ENCODE data around the gene NPFFR1. TPM values are rescaled to one million over a fixed set of nuclear protein-coding genes. Genes with fewer than 3 reads are reported as not detected.

NPFFR1 gene
- total and polyA plus RNA-seq, 10 of the 15 experiments (the other 5 are each of a cell fraction or from before 2014, with no cell fraction given) = 0.03 TPM; not detected in 9

DNA sequence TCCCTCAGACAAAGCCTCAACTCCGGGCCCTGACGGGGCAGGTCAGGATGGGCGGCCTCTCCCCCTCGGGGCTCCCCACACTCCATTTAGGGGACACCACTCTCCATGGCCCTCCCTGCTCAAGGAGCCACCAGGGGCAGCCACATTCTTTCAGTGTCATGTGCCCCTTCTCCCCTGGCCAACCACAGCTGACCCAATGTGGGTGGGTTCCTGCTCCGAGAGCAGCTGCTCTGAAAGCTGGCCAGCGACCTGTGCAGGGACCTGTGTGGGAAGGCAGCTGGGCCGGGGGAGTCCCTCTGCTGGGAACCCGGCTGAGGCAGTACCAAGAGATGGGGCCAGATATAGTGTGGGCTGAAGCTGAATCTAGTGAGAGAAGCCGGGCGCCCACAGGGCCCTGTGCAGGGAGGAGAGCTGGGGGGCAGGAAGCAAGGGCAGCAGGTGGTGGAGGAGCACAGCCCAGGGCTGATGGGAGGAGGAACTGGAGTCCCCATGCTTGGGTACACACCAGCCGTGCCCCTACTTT, 40.6 kb upstream of the NPFFR1 start (continued):
- TF ChIP-seq PAX5 (IDR thresholded peaks at IDR 0.05; ENCODE audit: borderline replicate concordance, low read depth, low read length) (no peak), RAD51 (IDR thresholded peaks at IDR 0.05) (peak; percentile 43; the same call in 1 of the 2 replicates), HDAC6 (IDR thresholded peaks at IDR 0.05; ENCODE audit: unreplicated experiment) (no peak), NBN (IDR thresholded peaks at IDR 0.05) (0 out of 2 replicates have a peak, but pooled peaks have one; percentile 21), ZNF274 (IDR thresholded peaks at IDR 0.05; ENCODE audit: insufficient read depth, insufficient read length) (no peak), CEBPB (IDR thresholded peaks at IDR 0.05; ENCODE audit: borderline replicate concordance in 1 of 2, low read depth in 2 of 2, low read length in 2 of 2) (no peak), SUPT20H (IDR thresholded peaks at IDR 0.05; ENCODE audit: borderline replicate concordance, control insufficient read depth, low read depth, low read length) (no peak), ATF7 (IDR thresholded peaks at IDR 0.05; ENCODE audit: low read depth) (no peak; the same call in 1 of the 2 replicates), ASH2L (IDR thresholded peaks at IDR 0.05; ENCODE audit: borderline replicate concordance, low read depth) (no peak)
- TF ChIP-seq, protein P1, sequence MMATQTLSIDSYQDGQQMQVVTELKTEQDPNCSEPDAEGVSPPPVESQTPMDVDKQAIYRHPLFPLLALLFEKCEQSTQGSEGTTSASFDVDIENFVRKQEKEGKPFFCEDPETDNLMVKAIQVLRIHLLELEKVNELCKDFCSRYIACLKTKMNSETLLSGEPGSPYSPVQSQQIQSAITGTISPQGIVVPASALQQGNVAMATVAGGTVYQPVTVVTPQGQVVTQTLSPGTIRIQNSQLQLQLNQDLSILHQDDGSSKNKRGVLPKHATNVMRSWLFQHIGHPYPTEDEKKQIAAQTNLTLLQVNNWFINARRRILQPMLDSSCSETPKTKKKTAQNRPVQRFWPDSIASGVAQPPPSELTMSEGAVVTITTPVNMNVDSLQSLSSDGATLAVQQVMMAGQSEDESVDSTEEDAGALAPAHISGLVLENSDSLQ (IDR thresholded peaks at IDR 0.05) = no peak
- TF ChIP-seq, protein P2, sequence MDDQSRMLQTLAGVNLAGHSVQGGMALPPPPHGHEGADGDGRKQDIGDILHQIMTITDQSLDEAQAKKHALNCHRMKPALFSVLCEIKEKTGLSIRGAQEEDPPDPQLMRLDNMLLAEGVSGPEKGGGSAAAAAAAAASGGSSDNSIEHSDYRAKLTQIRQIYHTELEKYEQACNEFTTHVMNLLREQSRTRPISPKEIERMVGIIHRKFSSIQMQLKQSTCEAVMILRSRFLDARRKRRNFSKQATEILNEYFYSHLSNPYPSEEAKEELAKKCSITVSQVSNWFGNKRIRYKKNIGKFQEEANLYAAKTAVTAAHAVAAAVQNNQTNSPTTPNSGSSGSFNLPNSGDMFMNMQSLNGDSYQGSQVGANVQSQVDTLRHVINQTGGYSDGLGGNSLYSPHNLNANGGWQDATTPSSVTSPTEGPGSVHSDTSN (IDR thresholded peaks at IDR 0.05; ENCODE audit: insufficient replicate concordance, low read depth, low read length) = no peak
- TF ChIP-seq, protein P3, sequence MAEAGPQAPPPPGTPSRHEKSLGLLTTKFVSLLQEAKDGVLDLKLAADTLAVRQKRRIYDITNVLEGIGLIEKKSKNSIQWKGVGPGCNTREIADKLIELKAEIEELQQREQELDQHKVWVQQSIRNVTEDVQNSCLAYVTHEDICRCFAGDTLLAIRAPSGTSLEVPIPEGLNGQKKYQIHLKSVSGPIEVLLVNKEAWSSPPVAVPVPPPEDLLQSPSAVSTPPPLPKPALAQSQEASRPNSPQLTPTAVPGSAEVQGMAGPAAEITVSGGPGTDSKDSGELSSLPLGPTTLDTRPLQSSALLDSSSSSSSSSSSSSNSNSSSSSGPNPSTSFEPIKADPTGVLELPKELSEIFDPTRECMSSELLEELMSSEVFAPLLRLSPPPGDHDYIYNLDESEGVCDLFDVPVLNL (IDR thresholded peaks at IDR 0.05; ENCODE audit: low read depth, low read length) = no peak
